Measurements from ENCODE around the gene PNPO. TPM values are rescaled to one million over a fixed set of nuclear protein-coding genes. Genes with fewer than 3 reads are reported as not detected.

Gene PNPO
- total and polyA plus RNA-seq, 2 of the 8 experiments (the other 6 are each of a cell fraction or from before 2014, with no cell fraction given): 7.0 to 8.1 TPM

GRCh38 chr17:47961406-47961805 lies 20.0 kb downstream of the PNPO start:
- H3K14ac ChIP-seq (ENCODE audit: insufficient read length): no peak overlapping the region
- peaks cover 0 to 20% (median 15%) of the 10 kb centered on the region in 4 experiments; a peak in 6 of 7 replicates for H3K4me1 ChIP-seq (replicated peaks in 1 of 4; ENCODE audit: control insufficient read depth in 3 of 4, insufficient read depth in 4 of 4, low read length in 3 of 4)
- no peak overlapping the region for H4K91ac ChIP-seq (replicated peaks; ENCODE audit: insufficient read length, low read length)
- no peak overlapping the region for H4K5ac ChIP-seq (ENCODE audit: insufficient read length, low read depth, low read length)
- H3K18ac ChIP-seq (ENCODE audit: extremely low read depth, low read length): no peak overlapping the region
- H3K79me2 ChIP-seq (ENCODE audit: control insufficient read depth in 1 of 2, insufficient read depth in 2 of 2, low read length in 2 of 2): no peaks in the 10 kb centered on the region
- H2BK20ac ChIP-seq (ENCODE audit: low read length): no peak overlapping the region
- ChIA-PET CTCF (ENCODE audit: partially characterized antibody) (interaction anchor here (21.7 to 40.5 kb wide), 3 partner anchors 7 to 48 kb away, joined by 493 to 1010 read pairs (median 1010); partner anchors contain the start of genes CDK5RAP3, PNPO and PRR15L), POLR2A (ENCODE audit: partially characterized antibody) (interaction anchor here (1.1 to 1.2 kb wide), 2 partner anchors 10 to 11 kb away, joined by 3 to 4 read pairs; no protein-coding TSS in a partner anchor)
- H3K56ac ChIP-seq (replicated peaks; ENCODE audit: insufficient read length, low read depth, low read length): no peak overlapping the region
- no peak overlapping the region for H3K27ac ChIP-seq (ENCODE audit: low read depth, low read length)
- H3K36me3 ChIP-seq (ENCODE audit: control insufficient read depth in 2 of 4, insufficient read depth in 4 of 4, low read length in 3 of 4): no peaks in the 10 kb centered on the region
- H3K4ac ChIP-seq (replicated peaks; ENCODE audit: insufficient read length, low read depth, low read length): no peak overlapping the region
- H3K23me2 ChIP-seq (ENCODE audit: low read depth, low read length): no peaks in the 10 kb centered on the region; the same call in 1 of the 2 replicates
- 88% methylated on average over 6 of the region's 6 CpGs; no CpG with 5 or more reads in 1 of the 2 experiments for WGBS, 2 experiments (ENCODE audit: extremely low coverage in 1 of 2, insufficient coverage in 1 of 2, insufficient read length in 1 of 2, insufficient replicate concordance in 2 of 2, low coverage in 1 of 2, low lambda C conversion rate in 2 of 2, missing lambda C conversion rate in 1 of 2)
- H2BK15ac ChIP-seq (ENCODE audit: low read length): no peak overlapping the region
- no peaks in the 10 kb centered on the region for H3K79me1 ChIP-seq (ENCODE audit: low read depth, low read length)
- no peak overlapping the region for H3K4me3 ChIP-seq (ENCODE audit: extremely low read depth in 1 of 4, insufficient read depth in 2 of 4, low read depth in 3 of 4, low read length in 4 of 4)
- H2AK5ac ChIP-seq (ENCODE audit: low read depth, low read length): no peak overlapping the region
- no peaks in the 10 kb centered on the region for H3K9me3 ChIP-seq (ENCODE audit: insufficient read depth in 2 of 2, low read depth in 1 of 2, low read length in 1 of 2)
- H2AFZ ChIP-seq (ENCODE audit: low read length): no peak overlapping the region
- H3K4me2 ChIP-seq (ENCODE audit: insufficient read depth in 1 of 2, low read depth in 2 of 2, low read length in 2 of 2): no peak overlapping the region
- no peak overlapping the region for H2BK5ac ChIP-seq (ENCODE audit: low read depth, low read length)
- no peak for FAIRE-seq
- no peak overlapping the region for H3K9ac ChIP-seq (replicated peaks in 1 of 4; ENCODE audit: extremely low read depth in 1 of 4, low read depth in 3 of 4, low read length in 3 of 4)
- DNase-seq (ENCODE audit: low read depth in 1 of 2, low spot score in 2 of 2): no peak
- no peak overlapping the region for H2BK120ac ChIP-seq (replicated peaks; ENCODE audit: low read depth, low read length)
- H4K8ac ChIP-seq (ENCODE audit: extremely low read depth, insufficient read depth, low read length): no peak overlapping the region
- no peaks in the 10 kb centered on the region for H3K27me3 ChIP-seq (replicated peaks in 1 of 4; ENCODE audit: control insufficient read depth in 3 of 4, extremely low read depth in 1 of 4, insufficient read depth in 3 of 4, low read length in 3 of 4)
- no peak overlapping the region for H2BK12ac ChIP-seq (ENCODE audit: low read depth, low read length)
- no peaks in the 10 kb centered on the region for H4K20me1 ChIP-seq (replicated peaks in 1 of 2; ENCODE audit: control insufficient read depth in 1 of 2, insufficient read depth in 2 of 2, low read length in 2 of 2)
- H3K23ac ChIP-seq (ENCODE audit: insufficient read length): no peak overlapping the region
- TF ChIP-seq SIRT6 (IDR thresholded peaks at IDR 0.05; ENCODE audit: low read length): no peak
- no peak for TF ChIP-seq RFX5 (IDR thresholded peaks at IDR 0.05; ENCODE audit: borderline replicate concordance, low read depth, low read length)
- TF ChIP-seq TCF12 (IDR thresholded peaks at IDR 0.05; ENCODE audit: low read depth, low read length): no peak
- no peak for TF ChIP-seq KDM5A (IDR thresholded peaks at IDR 0.05; ENCODE audit: low read length)
- TF ChIP-seq SUZ12 (IDR thresholded peaks at IDR 0.05; ENCODE audit: low read length): no peak
- no peak for TF ChIP-seq ATF2 (IDR thresholded peaks at IDR 0.05; ENCODE audit: low read length)
- TF ChIP-seq CBX8 (IDR thresholded peaks at IDR 0.05; ENCODE audit: borderline replicate concordance, low read depth, low read length): no peak
- no peak for TF ChIP-seq HDAC2 (IDR thresholded peaks at IDR 0.05; ENCODE audit: borderline replicate concordance in 1 of 2, low read depth in 2 of 2, low read length in 2 of 2)
- TF ChIP-seq EZH2 (IDR thresholded peaks at IDR 0.05; ENCODE audit: low read depth, low read length, severe bottlenecking): no peak
- TF ChIP-seq GABPA (IDR thresholded peaks at IDR 0.05; ENCODE audit: borderline replicate concordance, insufficient read depth, low read length): no peak
- TF ChIP-seq POLR2A (IDR thresholded peaks at IDR 0.05; ENCODE audit: control extremely low read depth in 1 of 2, low read depth in 2 of 2, low read length in 2 of 2): no peak

Measured in H1 (cell line).